Activated naive CD8-positive, alpha-beta T cell (primary cell): ENCODE data around the gene FERMT1.
"Not testable (repeated sequence)": the region's sequence is repeated elsewhere in the genome, so short reads cannot be mapped to it uniquely, and the experiment has no call there.

Experiments used
- H3K27ac Mint-ChIP-seq: one replicate; pipeline ENCODE4 v1.8.0; 2021; ENCODE audit warnings: mixed read lengths
- H3K27me3 Mint-ChIP-seq: one replicate; pipeline ENCODE4 v1.8.0; 2021; ENCODE audit warnings: mixed read lengths
- H3K36me3 Mint-ChIP-seq: one replicate; pipeline ENCODE4 v1.8.0; 2021; ENCODE audit warnings: mixed read lengths
- H3K4me1 Mint-ChIP-seq: one replicate; pipeline ENCODE4 v1.8.0; 2021; ENCODE audit warnings: low read depth, mixed read lengths
- H3K4me3 Mint-ChIP-seq: one replicate; pipeline ENCODE4 v1.8.0; 2021; ENCODE audit warnings: mild to moderate bottlenecking, mixed read lengths
- H3K9me3 Mint-ChIP-seq: one replicate; pipeline ENCODE4 v1.8.0; 2021; ENCODE audit warnings: low read depth, mixed read lengths

The FERMT1 gene

DNA sequence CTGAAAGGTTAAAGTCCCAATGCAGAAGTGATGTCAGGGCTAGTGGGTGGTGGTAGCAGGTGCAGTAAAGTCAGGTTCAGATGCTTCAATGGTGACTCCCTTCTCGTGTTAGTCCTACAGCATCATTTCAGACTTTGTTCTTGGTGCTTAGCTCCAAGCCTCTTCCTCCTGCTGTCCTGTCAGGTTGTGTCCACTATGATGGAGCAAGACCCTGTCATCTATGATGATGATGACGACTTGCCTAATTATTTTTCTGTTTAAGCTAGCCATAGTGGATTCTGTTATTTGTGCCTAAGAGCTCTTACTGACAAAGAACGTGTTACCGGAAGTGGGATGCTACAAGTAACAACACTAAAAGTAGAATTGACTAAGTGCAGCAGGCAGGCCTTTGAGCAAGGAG lies 5.0 kb upstream of the FERMT1 start:
- Mint-ChIP-seq H3K27me3 (peaks cover 13% of the 10 kb centered on the region), H3K4me3 (no peak overlapping the region), H3K36me3 (no peaks in the 10 kb centered on the region), H3K9me3 (no peaks in the 10 kb centered on the region), H3K27ac (no peak overlapping the region), H3K4me1 (no peaks in the 10 kb centered on the region)

DNA sequence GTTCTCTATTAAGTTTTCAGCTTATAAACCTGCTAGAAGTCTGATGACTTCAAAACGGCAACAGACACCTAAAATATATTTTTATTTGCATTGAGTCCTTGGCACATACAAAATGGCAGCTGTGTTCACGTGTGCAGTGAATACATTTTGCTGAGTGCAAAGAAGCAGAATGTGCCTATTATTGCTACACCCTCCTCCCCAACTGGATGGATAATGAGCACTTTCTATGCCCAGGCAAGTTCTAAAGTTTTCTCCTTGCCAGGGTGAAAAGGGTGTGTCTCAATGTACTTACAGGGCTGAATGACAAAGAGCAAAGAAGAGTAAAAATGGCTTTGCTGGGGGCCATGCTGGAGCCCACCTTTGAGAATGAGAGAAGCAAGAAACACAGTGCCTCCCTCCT lies 4.0 kb upstream of the FERMT1 start:
- H3K4me3 Mint-ChIP-seq: no peak overlapping the region
- H3K27ac Mint-ChIP-seq: no peak overlapping the region
- H3K36me3 Mint-ChIP-seq: no peaks in the 10 kb centered on the region
- H3K4me1 Mint-ChIP-seq: peaks cover 6% of the 10 kb centered on the region
- peaks cover 15% of the 10 kb centered on the region for H3K27me3 Mint-ChIP-seq
- H3K9me3 Mint-ChIP-seq: no peaks in the 10 kb centered on the region

DNA sequence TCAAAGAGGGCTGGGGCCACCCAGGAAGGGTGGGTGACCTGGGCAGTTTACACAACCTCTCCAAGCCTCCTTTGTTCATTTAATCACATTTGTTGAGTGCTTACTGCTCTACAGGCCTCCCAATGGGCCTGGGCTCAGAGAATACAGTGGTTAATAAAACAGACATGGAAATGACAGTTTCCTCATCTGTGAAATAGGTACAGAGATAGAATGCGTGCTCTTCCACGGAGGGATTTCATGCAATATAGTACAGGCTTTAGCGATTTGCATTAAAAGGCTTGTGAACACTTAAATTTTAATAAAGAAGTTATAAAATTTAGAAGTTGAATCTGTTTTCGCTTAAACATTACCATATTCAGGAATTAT lies 802 bp upstream of the FERMT1 start:
- H3K27ac Mint-ChIP-seq: no peak overlapping the region
- no peak overlapping the region for H3K4me3 Mint-ChIP-seq
- no peaks in the 10 kb centered on the region for H3K9me3 Mint-ChIP-seq
- peaks cover 26% of the 10 kb centered on the region for H3K27me3 Mint-ChIP-seq
- H3K36me3 Mint-ChIP-seq: no peaks in the 10 kb centered on the region
- H3K4me1 Mint-ChIP-seq: peaks cover 6% of the 10 kb centered on the region

DNA sequence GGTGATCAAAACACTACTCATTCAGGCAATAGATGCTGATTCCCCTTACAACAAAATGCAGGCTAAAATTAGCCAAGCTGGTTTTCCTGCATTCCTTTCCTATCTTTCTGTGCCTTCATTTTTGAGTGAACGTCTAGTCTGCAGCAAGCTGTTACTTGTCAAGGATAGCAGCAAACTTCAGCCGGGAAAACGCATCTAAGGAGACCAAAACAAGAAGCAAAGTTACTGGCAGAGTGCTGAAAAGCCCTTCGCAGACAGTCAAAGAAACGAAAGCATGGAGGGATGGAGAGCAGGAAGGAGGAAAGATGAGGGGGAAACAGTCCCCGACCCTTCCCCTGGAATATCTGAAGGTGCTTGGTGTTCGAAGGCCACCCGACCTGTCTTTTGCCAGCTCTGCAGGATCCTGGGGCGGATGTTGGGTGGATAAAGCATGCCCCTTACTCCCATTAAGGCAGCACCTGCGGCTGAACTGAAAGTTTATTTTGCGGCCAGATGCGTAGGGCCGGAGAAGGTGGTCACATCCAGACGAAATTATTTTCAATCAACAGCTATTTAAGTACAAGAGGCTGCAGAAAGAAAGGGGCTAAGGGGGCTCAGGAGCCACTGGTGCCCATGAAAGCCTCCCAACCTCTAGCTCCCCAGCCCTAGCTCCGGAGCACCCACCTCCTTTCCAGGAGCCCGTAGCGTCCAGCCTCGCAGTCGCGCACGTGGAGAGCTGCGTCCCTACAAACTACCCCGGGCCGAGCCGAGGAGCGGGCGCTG lies 538 bp downstream of the FERMT1 start:
- Mint-ChIP-seq H3K27ac (no peak overlapping the region), H3K4me3 (peak overlapping the region; percentile 74), H3K27me3 (peaks cover 26% of the 10 kb centered on the region), H3K36me3 (no peaks in the 10 kb centered on the region), H3K4me1 (peaks cover 6% of the 10 kb centered on the region), H3K9me3 (no peaks in the 10 kb centered on the region)

DNA sequence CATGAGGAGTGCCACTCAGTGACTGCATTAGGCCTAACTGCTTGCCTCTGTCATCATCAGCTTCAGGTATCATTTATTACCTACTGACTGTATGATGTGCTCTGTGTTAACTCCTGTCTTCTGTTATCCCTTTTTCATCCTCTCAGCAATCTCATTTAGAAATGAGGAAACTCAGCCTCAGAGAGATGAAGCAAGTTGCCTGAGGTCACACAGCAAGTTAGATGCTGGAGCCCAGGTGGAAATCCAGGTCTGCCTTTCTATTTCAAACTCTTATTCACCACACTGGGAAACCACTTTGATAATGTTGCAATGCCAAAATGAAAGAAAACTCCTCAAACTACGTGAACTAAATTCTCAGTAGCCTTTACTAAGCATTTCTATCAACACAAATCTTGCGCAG lies 1.3 kb downstream of the FERMT1 start:
- Mint-ChIP-seq H3K9me3 (no peaks in the 10 kb centered on the region), H3K27me3 (peaks cover 26% of the 10 kb centered on the region), H3K27ac (no peak overlapping the region), H3K4me3 (no peak overlapping the region), H3K4me1 (peaks cover 6% of the 10 kb centered on the region), H3K36me3 (no peaks in the 10 kb centered on the region)

DNA sequence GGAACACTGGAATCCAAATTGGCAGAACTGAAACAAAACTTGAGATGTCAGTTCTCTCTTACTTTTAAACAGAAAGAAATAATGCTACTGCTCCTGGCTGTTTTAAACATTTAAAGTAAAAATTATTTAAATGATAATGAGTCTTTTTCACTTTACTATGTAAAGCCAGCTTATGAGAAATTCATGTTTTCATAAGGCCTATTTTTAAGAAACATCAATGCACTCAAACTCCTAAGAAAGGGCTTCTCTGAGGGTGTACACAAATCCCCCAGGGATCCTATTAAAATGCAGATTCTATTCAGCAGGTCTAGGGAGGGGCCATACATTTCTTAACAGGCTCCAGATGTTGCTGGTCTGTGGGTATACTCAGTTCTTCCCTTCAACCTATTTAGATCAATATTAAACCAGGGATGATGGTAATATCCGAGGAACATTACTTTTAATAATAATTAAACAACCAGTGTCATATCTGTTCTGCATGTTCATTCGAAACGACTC lies 2.3 kb downstream of the FERMT1 start:
- Mint-ChIP-seq H3K36me3 (no peaks in the 10 kb centered on the region), H3K4me3 (no peak overlapping the region), H3K27me3 (peaks cover 24% of the 10 kb centered on the region), H3K4me1 (peaks cover 6% of the 10 kb centered on the region), H3K9me3 (no peaks in the 10 kb centered on the region), H3K27ac (no peak overlapping the region)

DNA sequence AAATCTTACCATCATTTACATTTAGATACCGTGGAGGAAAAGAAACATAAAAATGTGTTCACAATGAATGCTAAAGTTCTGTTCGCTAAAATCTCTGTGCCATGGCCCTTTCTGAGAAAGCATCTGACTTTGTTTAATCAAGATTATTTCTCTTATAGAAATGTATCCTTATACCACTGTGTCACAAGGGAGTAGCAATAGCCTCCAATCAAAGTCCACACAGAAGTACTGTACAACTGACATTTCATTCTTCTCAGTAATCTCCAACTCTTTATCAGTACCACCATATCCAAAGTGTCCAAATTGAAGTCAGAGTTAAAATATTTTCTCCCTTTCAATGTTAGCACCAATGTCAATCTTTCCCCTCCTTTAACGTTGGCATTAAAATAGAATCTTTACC lies 6.1 kb downstream of the FERMT1 start:
- Mint-ChIP-seq H3K4me3 (no peak overlapping the region), H3K27me3 (peaks cover 17% of the 10 kb centered on the region), H3K27ac (no peak overlapping the region), H3K36me3 (peaks cover 8% of the 10 kb centered on the region), H3K9me3 (peaks cover 16% of the 10 kb centered on the region), H3K4me1 (no peaks in the 10 kb centered on the region)

DNA sequence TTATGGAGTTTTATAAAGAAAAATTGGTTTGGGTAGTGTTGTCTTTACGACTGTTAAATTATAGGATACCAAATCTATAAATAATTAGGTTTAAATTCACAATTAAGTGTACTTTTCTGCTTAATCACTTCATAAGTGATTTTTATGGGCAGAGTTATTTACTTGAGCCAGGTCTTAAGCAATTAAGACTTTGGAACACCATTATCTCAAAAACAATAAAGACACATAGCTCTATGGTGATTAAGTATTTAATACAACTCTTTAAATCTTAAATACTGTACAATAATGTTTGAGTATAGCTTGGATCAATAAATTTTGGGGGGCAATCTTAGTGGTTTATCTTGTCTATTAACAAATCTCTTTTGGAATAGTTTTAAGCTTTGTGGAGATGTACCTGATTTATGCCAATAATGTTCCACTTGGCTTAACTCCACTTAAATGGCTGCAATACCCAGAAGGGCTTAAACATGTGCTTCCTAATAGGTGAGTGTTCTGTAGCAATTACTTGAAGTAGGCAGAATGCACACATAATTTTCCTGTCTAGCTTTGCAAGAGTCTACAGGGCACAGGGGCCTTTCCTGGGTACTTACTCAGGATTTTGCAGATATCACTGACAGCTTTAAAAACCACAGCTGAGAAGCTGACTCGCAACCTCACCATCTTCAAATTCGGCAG lies 7.5 kb downstream of the FERMT1 start:
- peaks cover 13% of the 10 kb centered on the region for H3K27me3 Mint-ChIP-seq
- peaks cover 16% of the 10 kb centered on the region for H3K9me3 Mint-ChIP-seq
- H3K4me3 Mint-ChIP-seq: no peak overlapping the region
- H3K4me1 Mint-ChIP-seq: no peaks in the 10 kb centered on the region
- H3K27ac Mint-ChIP-seq: no peak overlapping the region
- H3K36me3 Mint-ChIP-seq: peaks cover 8% of the 10 kb centered on the region

DNA sequence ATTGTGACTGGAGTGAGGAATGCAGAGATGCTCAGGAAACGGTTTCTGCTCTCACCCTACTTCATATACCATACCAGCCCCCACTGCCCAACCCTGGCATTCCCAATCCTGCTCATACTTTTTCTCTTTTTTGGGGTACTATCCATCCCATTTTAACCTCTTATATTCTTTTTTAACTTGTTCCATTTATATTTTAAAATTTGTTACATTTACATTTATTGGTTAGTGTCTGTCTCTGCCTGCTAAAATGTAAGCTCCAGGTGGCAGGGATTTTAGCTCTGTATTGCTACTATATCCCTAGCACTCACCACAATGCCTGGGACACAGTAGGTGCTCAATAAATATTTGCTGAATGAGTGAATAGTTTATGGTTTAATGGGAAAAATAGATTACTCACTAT lies 8.1 kb downstream of the FERMT1 start:
- Mint-ChIP-seq H3K4me3 (no peak overlapping the region), H3K36me3 (peaks cover 8% of the 10 kb centered on the region), H3K27me3 (peaks cover 11% of the 10 kb centered on the region), H3K9me3 (peaks cover 16% of the 10 kb centered on the region), H3K27ac (no peak overlapping the region), H3K4me1 (no peaks in the 10 kb centered on the region)

DNA sequence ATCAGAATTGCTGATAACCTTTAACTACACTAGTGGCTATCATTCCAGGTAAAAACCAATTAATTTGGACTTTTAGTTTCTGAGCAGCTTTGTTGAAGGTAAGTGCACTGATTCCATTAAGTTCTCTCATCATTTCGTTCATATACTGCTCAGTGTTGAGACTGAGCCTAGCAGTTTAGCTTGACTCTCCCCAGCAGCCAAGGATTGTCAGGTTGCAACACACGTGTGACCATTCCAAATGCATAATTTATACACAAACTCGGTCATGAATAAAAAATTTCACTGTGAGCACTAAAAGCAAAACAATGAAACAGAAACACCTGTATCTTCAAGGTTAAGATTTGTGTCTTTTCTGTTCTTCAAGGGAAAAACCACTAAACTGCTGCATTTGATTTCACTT lies 8.9 kb downstream of the FERMT1 start:
- H3K27me3 Mint-ChIP-seq: peaks cover 6% of the 10 kb centered on the region
- H3K36me3 Mint-ChIP-seq: peaks cover 8% of the 10 kb centered on the region
- H3K9me3 Mint-ChIP-seq: peaks cover 16% of the 10 kb centered on the region
- no peak overlapping the region for H3K4me3 Mint-ChIP-seq
- H3K27ac Mint-ChIP-seq: no peak overlapping the region
- no peaks in the 10 kb centered on the region for H3K4me1 Mint-ChIP-seq

DNA sequence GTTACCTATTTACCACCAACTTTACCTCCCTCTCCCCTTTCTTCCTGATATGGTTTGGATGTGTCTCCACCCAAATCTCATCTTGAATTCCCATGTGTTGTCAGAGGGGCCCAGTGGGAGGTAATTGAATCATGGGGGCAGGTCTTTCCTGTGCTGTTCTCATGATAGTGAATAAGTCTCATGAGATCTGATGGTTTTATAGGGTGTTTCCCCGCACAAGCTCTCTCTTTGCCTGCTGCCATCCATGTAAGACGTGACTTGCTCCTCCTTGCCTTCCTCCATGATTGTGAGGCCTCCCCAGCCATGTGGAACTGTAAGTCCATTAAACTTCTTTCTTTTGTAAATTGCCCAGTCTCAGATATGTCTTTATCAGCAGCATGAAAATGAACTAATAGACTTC lies 9.9 kb downstream of the FERMT1 start:
- peaks cover 16% of the 10 kb centered on the region for H3K9me3 Mint-ChIP-seq
- H3K4me1 Mint-ChIP-seq, H3K27ac Mint-ChIP-seq, H3K27me3 Mint-ChIP-seq, H3K36me3 Mint-ChIP-seq, H3K4me3 Mint-ChIP-seq: not testable (repeated sequence)

DNA sequence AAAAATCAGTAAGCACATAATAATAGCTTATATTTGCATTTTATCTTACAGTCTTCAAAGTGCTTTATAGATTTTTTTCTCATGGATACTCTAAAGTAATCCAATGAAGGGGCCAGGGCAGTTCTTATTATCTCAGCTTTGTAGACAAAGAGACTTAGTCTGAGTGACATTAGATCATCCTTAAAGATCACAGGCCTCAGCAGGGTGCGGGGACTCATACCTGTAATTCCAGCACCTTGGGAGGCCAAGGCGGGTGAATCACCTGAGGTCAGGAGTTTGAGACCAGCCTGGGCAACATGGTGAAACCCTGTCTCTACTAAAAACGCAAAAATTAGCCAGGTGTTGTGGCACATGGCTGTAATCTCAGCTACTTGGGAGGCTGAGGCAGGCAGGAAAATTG lies 14.5 kb downstream of the FERMT1 start:
- Mint-ChIP-seq H3K4me3 (no peak overlapping the region), H3K4me1 (no peaks in the 10 kb centered on the region), H3K36me3 (peaks cover 3% of the 10 kb centered on the region), H3K27ac (no peak overlapping the region), H3K9me3 (peaks cover 4% of the 10 kb centered on the region), H3K27me3 (peaks cover 7% of the 10 kb centered on the region)

DNA sequence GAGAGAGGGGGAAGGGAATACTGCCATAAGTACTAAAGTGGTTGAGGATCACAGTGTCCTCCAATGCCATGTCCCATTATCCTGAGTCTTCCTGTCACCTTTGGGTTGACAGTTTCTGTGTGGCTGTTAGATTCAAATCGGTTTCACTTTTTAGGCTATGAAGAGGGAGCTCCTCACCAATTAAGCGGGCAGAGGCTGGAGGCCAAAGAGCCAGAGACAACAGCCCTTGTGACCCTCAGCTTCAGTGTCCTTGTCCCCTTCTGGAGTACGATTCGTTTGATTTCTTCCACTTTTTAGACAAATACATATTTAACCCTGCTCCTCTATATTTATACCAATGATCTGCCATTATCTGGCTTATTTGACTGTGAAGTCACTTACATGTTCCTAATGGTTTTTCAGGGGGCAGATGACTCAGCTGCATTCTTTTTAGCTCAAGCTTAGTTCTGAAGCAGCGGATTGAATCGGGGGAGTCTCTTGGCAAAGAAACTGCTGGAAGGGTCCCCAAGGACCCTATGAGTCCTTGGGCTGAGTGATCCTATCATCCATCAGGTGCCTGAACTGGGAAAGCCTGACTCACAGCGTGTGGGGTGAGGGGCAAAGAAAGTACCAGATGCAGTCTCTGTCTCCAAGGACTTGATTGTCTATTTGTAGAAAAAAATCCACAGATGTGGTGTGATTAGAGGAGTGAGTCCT lies 18.2 kb downstream of the FERMT1 start:
- Mint-ChIP-seq H3K27ac (no peak overlapping the region), H3K36me3 (no peaks in the 10 kb centered on the region), H3K4me3 (no peak overlapping the region), H3K27me3 (peaks cover 5% of the 10 kb centered on the region), H3K4me1 (no peaks in the 10 kb centered on the region), H3K9me3 (no peaks in the 10 kb centered on the region)

DNA sequence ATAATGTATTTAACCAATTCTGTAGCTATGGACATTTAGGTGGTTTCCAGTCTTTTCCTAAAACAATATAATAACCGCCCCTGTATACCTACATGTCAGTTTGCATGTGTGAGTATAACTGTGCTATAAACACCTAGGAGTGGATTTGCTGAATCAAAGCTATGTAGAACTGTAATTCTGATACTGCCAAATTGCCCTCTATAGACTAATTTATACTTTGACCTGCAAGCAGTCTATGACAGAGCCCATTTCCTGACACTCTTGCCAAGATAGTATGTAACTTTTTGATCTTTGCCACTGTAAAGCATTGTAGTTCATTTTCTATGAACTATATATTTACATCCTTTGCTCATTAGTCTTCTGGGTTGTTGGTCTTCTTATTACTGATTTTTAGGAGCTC lies 19.5 kb downstream of the FERMT1 start:
- no peaks in the 10 kb centered on the region for H3K9me3 Mint-ChIP-seq
- no peak overlapping the region for H3K27ac Mint-ChIP-seq
- no peak overlapping the region for H3K4me3 Mint-ChIP-seq
- no peaks in the 10 kb centered on the region for H3K36me3 Mint-ChIP-seq
- no peaks in the 10 kb centered on the region for H3K4me1 Mint-ChIP-seq
- peaks cover 5% of the 10 kb centered on the region for H3K27me3 Mint-ChIP-seq

DNA sequence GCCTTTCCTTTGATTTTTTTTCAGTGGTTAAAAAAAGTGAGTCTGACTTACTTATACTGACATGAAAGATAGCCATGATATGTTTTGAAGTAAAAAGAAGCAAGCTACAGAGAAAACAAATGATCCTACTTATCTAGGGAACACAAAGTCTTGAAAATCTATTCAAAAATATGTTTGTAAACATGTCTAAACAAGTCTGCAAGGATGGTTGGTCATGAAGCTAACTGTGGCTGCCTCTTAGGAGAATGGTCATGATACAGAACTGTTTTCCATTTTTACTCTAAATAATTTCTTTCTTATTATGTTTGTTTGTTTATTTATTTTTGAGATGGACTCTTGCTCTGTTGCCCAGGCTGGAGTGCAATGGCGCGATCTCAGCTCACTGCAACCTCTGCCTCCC lies 21.5 kb downstream of the FERMT1 start:
- no peaks in the 10 kb centered on the region for H3K4me1 Mint-ChIP-seq
- no peak overlapping the region for H3K27ac Mint-ChIP-seq
- no peak overlapping the region for H3K4me3 Mint-ChIP-seq
- H3K9me3 Mint-ChIP-seq: no peaks in the 10 kb centered on the region
- H3K27me3 Mint-ChIP-seq: peaks cover 9% of the 10 kb centered on the region
- H3K36me3 Mint-ChIP-seq: no peaks in the 10 kb centered on the region
